HepG2 (cell line): ENCODE measurements around the gene CDK18. TPM values are rescaled to one million over a fixed set of nuclear protein-coding genes. Genes with fewer than 3 reads are reported as not detected.

ENCODE experiments used
- ATAC-seq: fragments of 200-7000 bp; cut with Tn5 transposase; 3 replicates; pipeline ENCODE4 v1.9.1; 2020; ENCODE audit warnings: mild to moderate bottlenecking, moderate library complexity
- BruUV-seq: library from RNA; stranded (reverse); fragments of 400-500 nt; replicated peaks from 2 replicates; lab custom pipeline; 2021; lab: Mats Ljungman, UMichigan
- CTCF ChIA-PET: fragments of 300-600 bp; formaldehyde crosslinking; extraction: SDS; loops from one replicate; lab custom pipeline; 2021; ENCODE audit warnings: low total read pairs, inconsistent platforms, low intra/inter-chr PET ratio; lab: Yijun Ruan, JAX
- POLR2A ChIA-PET: fragments of 350-600 bp; sonication (Branson Sonifier 250); formaldehyde crosslinking; loops from one replicate; lab custom pipeline; 2020; ENCODE audit warnings: antibody characterized with exemption, inconsistent platforms; lab: Yijun Ruan, JAX
- DNase-seq: peaks from one replicate; pipeline ENCODE4 v3.0.0-alpha.2; 2015; ENCODE audit warnings: low spot score
- FAIRE-seq: peaks from 3 replicates; lab custom pipeline; 2011; peaks lifted over from hg19 to GRCh38; lab: Jason Lieb, UNC
- H2AFZ ChIP-seq: one replicate; pipeline ENCODE4 v1.6.1; 2011; ENCODE audit warnings: low read length, inconsistent platforms
- H3K27ac ChIP-seq: fragments of 300-600 bp; 3 replicates; pipeline ENCODE4 v1.8.0; 2011; ENCODE audit warnings: mixed run types, mild to moderate bottlenecking, mixed read lengths, low read length, inconsistent platforms; ENCODE audit not compliant: insufficient read depth; ENCODE audit errors: extremely low read length
- H3K27me3 ChIP-seq, 2 experiments: fragments of 200-600 bp in 1 of 2; 2 replicates in 1 of 2; 3 replicates in 1 of 2; pipeline versions ENCODE4 v1.6.0 to v1.8.0; 2011; ENCODE audit warnings: low read length in 2 of 2, mild to moderate bottlenecking in 2 of 2, moderate library complexity in 2 of 2, inconsistent platforms in 1 of 2; ENCODE audit not compliant: insufficient read depth in 2 of 2, control insufficient read depth in 1 of 2
- H3K36me3 ChIP-seq, 2 experiments: fragments of 200-600 bp in 1 of 2; replicated peaks in 1 of 2; 2 replicates in 1 of 2; 3 replicates in 1 of 2; pipeline versions ENCODE4 v1.5.1 to v1.8.0; 2011; ENCODE audit warnings: low read length in 2 of 2, inconsistent platforms in 1 of 2; ENCODE audit not compliant: insufficient read depth in 2 of 2, control insufficient read depth in 1 of 2
- H3K4me1 ChIP-seq: 2 replicates; pipeline ENCODE4 v1.5.1; 2012; ENCODE audit warnings: low read length, inconsistent platforms; ENCODE audit not compliant: insufficient read depth
- H3K4me2 ChIP-seq: 2 replicates; pipeline ENCODE4 v1.6.0; 2011; ENCODE audit warnings: low read depth, low read length, inconsistent platforms
- H3K4me3 ChIP-seq, 3 experiments: fragments of 200-600 bp in 1 of 3; sonication (generic), shearing (Covaris generic) in 1 of 3; replicated peaks in 1 of 3; 2 replicates each; pipeline ENCODE4 v1.5.1; 2011 to 2016; ENCODE audit warnings: low read length in 3 of 3, inconsistent platforms in 2 of 3, low read depth in 2 of 3, mild to moderate bottlenecking in 2 of 3, control low read depth in 1 of 3, mixed read lengths in 1 of 3; ENCODE audit not compliant: insufficient read depth in 1 of 3
- H3K79me2 ChIP-seq: one replicate; pipeline ENCODE4 v1.6.1; 2011; ENCODE audit warnings: low read length, inconsistent platforms; ENCODE audit not compliant: insufficient read depth
- H3K9ac ChIP-seq: 2 replicates; pipeline ENCODE4 v1.6.0; 2011; ENCODE audit warnings: mild to moderate bottlenecking, low read depth, low read length, inconsistent platforms; ENCODE audit not compliant: insufficient read depth
- H3K9me3 ChIP-seq: 2 replicates; pipeline ENCODE4 v1.5.1; 2012; ENCODE audit warnings: mild to moderate bottlenecking, low read length
- H4K20me1 ChIP-seq: 2 replicates; pipeline ENCODE4 v1.6.0; 2011; ENCODE audit warnings: inconsistent platforms, mild to moderate bottlenecking, low read length, moderate library complexity; ENCODE audit not compliant: insufficient read depth
- ATF7 ChIP-seq, 2 experiments: fragments of 450-650 bp in 1 of 2; sonication (generic) in 1 of 2; formaldehyde crosslinking in 1 of 2; IDR thresholded peaks; 2 replicates each; pipeline versions ENCODE4 v1.4.0 to v1.6.1; 2016 to 2020; ENCODE audit warnings: antibody characterized with exemption in 1 of 2, mild to moderate bottlenecking in 1 of 2, missing genetic modification reagents in 1 of 2
- HIC2 ChIP-seq: sonication (generic); formaldehyde crosslinking; IDR thresholded peaks from 2 replicates; pipeline ENCODE4 v1.9.0; 2022; ENCODE audit warnings: low read depth, missing genetic modification reagents
- IRF1 ChIP-seq: sonication (generic); formaldehyde crosslinking; IDR thresholded peaks from 2 replicates; pipeline ENCODE4 v1.4.0; 2020; ENCODE audit warnings: low read depth, mild to moderate bottlenecking, missing genetic modification reagents
- KDM6A ChIP-seq: IDR thresholded peaks from 2 replicates; pipeline ENCODE4 v1.6.1; 2016; ENCODE audit warnings: low read depth
- MBD4 ChIP-seq: IDR thresholded peaks from 2 replicates; pipeline ENCODE4 v1.6.1; 2012; ENCODE audit warnings: low read length, inconsistent platforms, borderline replicate concordance
- SOX5 ChIP-seq: IDR thresholded peaks from 2 replicates; pipeline ENCODE4 v1.6.1; 2016; ENCODE audit warnings: borderline replicate concordance
- TBP ChIP-seq: sonication (generic); formaldehyde crosslinking; IDR thresholded peaks from 2 replicates; pipeline ENCODE4 v1.5.0; 2020; ENCODE audit warnings: missing genetic modification reagents
- ZBTB25 ChIP-seq: IDR thresholded peaks from 2 replicates; pipeline ENCODE4 v1.6.1; 2018; ENCODE audit warnings: missing genetic modification reagents
- ZNF263 ChIP-seq: sonication (generic); formaldehyde crosslinking; IDR thresholded peaks from 2 replicates; pipeline ENCODE4 v1.4.0; 2020; ENCODE audit warnings: missing genetic modification reagents
- ZNF574 ChIP-seq: sonication (generic); formaldehyde crosslinking; IDR thresholded peaks from 2 replicates; pipeline ENCODE4 v1.4.0; 2020; ENCODE audit warnings: missing genetic modification reagents
- WGBS: methylation state at CpG from one replicate; pipeline ENCODE4 v1.1.6; 2017; ENCODE audit warnings: low lambda C conversion rate; 5-methylcytosine and 5-hydroxymethylcytosine counted together
- in situ Hi-C: cut with HindIII; loops from 2 replicates; pipeline ENCODE4 v1.10.0; 2017; ENCODE audit warnings: low pct_unique_long_range_greater_than_20kb; ENCODE audit not compliant: extremely low pct_ligation_motif_present
- intact Hi-C: fragments of 100-400 bp; cut with micrococcal nuclease; formaldehyde crosslinking; loops from one replicate; pipeline ENCODE4 v1.10.0; 2022; ENCODE audit not compliant: unreplicated experiment
- polyA plus RNA-seq, 8 experiments: library from polyadenylated mRNA; depleted of rRNA in 3 of 8; stranded (reverse) in 7 of 8; unstranded in 1 of 8; fragments of >200 nt; fragmentation: Illumina TruSeq in 4 of 8; extraction: Trizol in 4 of 8; gene quantifications; 2 replicates each; pipeline versions ENCODE4 v1.2.1 to v1.2.3, GENCODE V29; 2011 to 2016; ENCODE audit warnings: low read depth in 4 of 8, missing spikeins in 1 of 8, mixed read lengths in 1 of 8; ENCODE audit not compliant: insufficient read depth in 1 of 8
- total RNA-seq, 5 experiments: library from RNA; depleted of rRNA; stranded (reverse); fragments of >200 nt; fragmentation: Illumina TruSeq; extraction: Trizol; gene quantifications; 2 replicates each; pipeline ENCODE4 v1.2.3, GENCODE V29; 2016; ENCODE audit warnings: low read depth in 1 of 5

Gene CDK18
- total and polyA plus RNA-seq, 2 of the 13 experiments (the other 11 are each of a cell fraction or from before 2014, with no cell fraction given) = 6.4 to 38.8 TPM

GRCh38 chr1:205567716-205568115, 63.2 kb downstream of the CDK18 start:
- POLR2A ChIA-PET = no interaction called here
- Histone ChIP-seq H3K4me1 (no peaks in the 10 kb centered on the region), H3K9ac (no peak overlapping the region), H3K27me3 (peaks cover 4 to 62% of the 10 kb centered on the region in 2 experiments), H3K4me2 (no peak overlapping the region), H3K4me3 (no peak overlapping the region), H2AFZ (no peak overlapping the region), H3K79me2 (no peaks in the 10 kb centered on the region), H3K27ac (no peak overlapping the region), H3K36me3 (no peaks in the 10 kb centered on the region), H4K20me1 (peaks cover 4% of the 10 kb centered on the region; the same call in 1 of the 2 replicates), H3K9me3 (no peaks in the 10 kb centered on the region)
- no peak for FAIRE-seq
- no peak for TF ChIP-seq MBD4
- 0 out of 2 replicates have a peak, but pooled peaks have one; percentile 19 for TF ChIP-seq ATF7 (IDR thresholded peaks at IDR 0.05)
- TF ChIP-seq ATF7 (CRISPR knock-in tag; IDR thresholded peaks at IDR 0.05) = no peak
- no peak for TF ChIP-seq KDM6A (CRISPR knock-in tag)
- no peak for TF ChIP-seq ZNF263 (CRISPR knock-in tag)
- TF ChIP-seq HIC2 (CRISPR knock-in tag) = no peak
- TF ChIP-seq SOX5 (CRISPR knock-in tag) = no peak
- no TSS peak for BruUV-seq
- intact Hi-C loops (no loop called here), in situ Hi-C loops (no loop called here)
- ATAC-seq = no peak
- 24% methylated on average over 3 of the region's 6 CpGs for WGBS
- CTCF ChIA-PET = no interaction called here
- no peak for DNase-seq

- no peaks in the 10 kb centered on the region for H3K79me2 ChIP-seq
- H3K9me3 ChIP-seq = no peaks in the 10 kb centered on the region
- DNase-seq (no peak), FAIRE-seq (no peak), ATAC-seq (no peak)
- no peaks in the 10 kb centered on the region for H3K4me1 ChIP-seq
- in situ Hi-C loops (no loop called here), intact Hi-C loops (no loop called here)
- H4K20me1 ChIP-seq = peaks cover 4% of the 10 kb centered on the region; the same call in 1 of the 2 replicates
- ChIA-PET POLR2A (no interaction called here), CTCF (no interaction called here)
- H2AFZ ChIP-seq = no peak overlapping the region
- BruUV-seq = no TSS peak
- no peak overlapping the region for H3K9ac ChIP-seq
- TF ChIP-seq TBP = no peak
- TF ChIP-seq ZBTB25 = no peak
- TF ChIP-seq IRF1 (CRISPR knock-in tag) = no peak
- TF ChIP-seq ZNF574 (CRISPR knock-in tag) = no peak
- H3K4me2 ChIP-seq = no peak overlapping the region
- WGBS = 6% methylated on average over 5 of the region's 5 CpGs
- no peaks in the 10 kb centered on the region for H3K36me3 ChIP-seq
- peaks cover 4 to 66% of the 10 kb centered on the region in 2 experiments for H3K27me3 ChIP-seq
- no peak overlapping the region for H3K27ac ChIP-seq
- no peak overlapping the region for H3K4me3 ChIP-seq
Measured at GRCh38 chr1:205568135-205568468, 63.6 kb downstream of the CDK18 start.
